Stomach (tissue), 4 donors: ENCODE results near the gene RNF113B.

Experiments
- CTCF ChIP-seq, 7 experiments: fragments of 450-650 bp in 4 of 7; fragments of 200-600 bp in 3 of 7; sonication (generic) in 3 of 7; IDR thresholded peaks; one replicate each; pipeline ENCODE4 v1.5.1; 2016 to 2019; ENCODE audit warnings: antibody characterized with exemption in 7 of 7, control low read depth in 2 of 7, mild to moderate bottlenecking in 1 of 7
- EP300 ChIP-seq: sonication (generic); formaldehyde crosslinking; IDR thresholded peaks from one replicate; pipeline ENCODE4 v1.6.1; 2017; ENCODE audit warnings: antibody characterized with exemption
- POLR2A ChIP-seq, 4 donors: fragments of 450-650 bp; IDR thresholded peaks; one replicate each; pipeline ENCODE4 v1.6.1; 2016; ENCODE audit warnings: antibody characterized with exemption in 4 of 4, control low read depth in 2 of 4, mild to moderate bottlenecking in 1 of 4, moderate library complexity in 1 of 4
- POLR2AphosphoS5 ChIP-seq, 3 donors: sonication (generic); formaldehyde crosslinking; IDR thresholded peaks; one replicate each; pipeline ENCODE4 v1.6.1; 2016; ENCODE audit warnings: antibody characterized with exemption in 3 of 3

GRCh38 chr13:98215508-98215907, 38.4 kb upstream of the RNF113B start:
- TF ChIP-seq CTCF (IDR thresholded peaks at IDR 0.05) (no peak), POLR2A (IDR thresholded peaks at IDR 0.05) (no peak), POLR2AphosphoS5 (IDR thresholded peaks at IDR 0.05) (no peak), EP300 (no peak)
